Inflammatory macrophage (primary cell): Measurements from ENCODE around the gene CFL2.
"Not testable (repeated sequence)": the region's sequence is repeated elsewhere in the genome, so short reads cannot be mapped to it uniquely, and the experiment has no call there.

Source experiments
- DNase-seq, 2 donors: peaks; one replicate each; pipeline ENCODE4 v3.0.0-alpha.2; 2020 to 2022

The CFL2 gene

DNA sequence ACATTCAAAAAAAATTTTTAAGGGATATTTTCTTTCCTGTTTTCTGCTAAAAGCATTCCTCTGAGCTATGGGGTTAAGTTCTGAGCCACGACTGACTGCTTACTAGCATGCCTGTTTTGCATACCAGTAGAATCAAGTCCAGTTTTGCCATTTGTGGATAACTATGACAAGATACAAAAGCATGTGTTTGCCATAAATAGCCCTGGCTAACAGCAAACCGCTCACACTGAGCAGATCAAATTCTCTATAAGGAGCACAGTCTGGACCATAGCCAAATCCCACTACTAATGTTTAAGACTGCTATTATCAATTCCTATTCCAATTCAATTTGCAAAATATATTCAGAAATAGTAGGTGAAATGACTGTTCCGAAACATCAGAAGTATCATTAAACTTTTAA, 3.2 kb downstream of the CFL2 start:
- DNase-seq: no peak

GRCh38 chr14:34710744-34711143, 3.6 kb downstream of the CFL2 start:
- no peak for DNase-seq

DNA sequence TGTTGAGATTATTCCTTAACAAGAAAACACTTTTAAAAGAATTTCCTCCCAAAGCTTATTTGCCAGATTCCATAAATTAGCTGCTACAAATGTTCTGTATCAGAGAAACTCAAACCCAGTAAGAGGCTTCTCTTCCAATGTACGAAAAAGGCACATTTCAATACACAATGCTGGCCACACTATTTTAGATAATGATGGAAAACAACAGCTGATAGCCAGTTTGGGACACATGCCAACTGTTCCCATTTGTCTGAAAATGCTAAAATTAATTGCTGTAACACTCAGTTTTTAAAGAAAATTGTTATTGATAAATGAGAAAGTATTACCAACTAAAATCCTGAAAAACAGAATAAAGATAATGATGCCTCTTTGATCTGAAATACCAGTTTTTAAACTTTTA, 4.4 kb downstream of the CFL2 start:
- no peak for DNase-seq

GRCh38 chr14:34707722-34708121, 6.7 kb downstream of the CFL2 start:
- no peak for DNase-seq

GRCh38 chr14:34701808-34702207, 12.6 kb downstream of the CFL2 start:
- DNase-seq: no peak

DNA sequence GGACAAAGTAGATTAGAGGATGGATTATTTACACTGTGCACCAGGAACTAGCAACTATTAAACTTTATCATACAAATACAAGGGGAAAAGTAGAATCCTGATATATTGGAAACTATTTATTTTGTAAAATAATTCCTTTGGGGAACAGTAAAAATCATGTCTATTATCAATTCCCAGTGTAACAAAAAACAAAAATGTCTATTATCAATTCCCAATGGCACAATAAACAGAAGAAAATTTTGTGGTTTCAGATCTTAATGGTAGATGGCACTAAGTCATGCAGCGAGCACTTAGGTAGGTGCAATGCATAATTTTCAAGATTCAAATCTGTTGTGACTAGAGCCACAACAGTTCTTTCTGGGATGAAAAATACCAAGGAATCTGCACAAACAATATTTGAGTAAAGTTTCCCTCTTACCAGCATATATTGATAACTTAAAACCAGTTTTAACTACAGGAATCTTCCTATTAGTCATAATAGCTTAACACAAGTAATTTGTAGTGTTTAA, 13.7 kb downstream of the CFL2 start:
- no peak for DNase-seq

DNA sequence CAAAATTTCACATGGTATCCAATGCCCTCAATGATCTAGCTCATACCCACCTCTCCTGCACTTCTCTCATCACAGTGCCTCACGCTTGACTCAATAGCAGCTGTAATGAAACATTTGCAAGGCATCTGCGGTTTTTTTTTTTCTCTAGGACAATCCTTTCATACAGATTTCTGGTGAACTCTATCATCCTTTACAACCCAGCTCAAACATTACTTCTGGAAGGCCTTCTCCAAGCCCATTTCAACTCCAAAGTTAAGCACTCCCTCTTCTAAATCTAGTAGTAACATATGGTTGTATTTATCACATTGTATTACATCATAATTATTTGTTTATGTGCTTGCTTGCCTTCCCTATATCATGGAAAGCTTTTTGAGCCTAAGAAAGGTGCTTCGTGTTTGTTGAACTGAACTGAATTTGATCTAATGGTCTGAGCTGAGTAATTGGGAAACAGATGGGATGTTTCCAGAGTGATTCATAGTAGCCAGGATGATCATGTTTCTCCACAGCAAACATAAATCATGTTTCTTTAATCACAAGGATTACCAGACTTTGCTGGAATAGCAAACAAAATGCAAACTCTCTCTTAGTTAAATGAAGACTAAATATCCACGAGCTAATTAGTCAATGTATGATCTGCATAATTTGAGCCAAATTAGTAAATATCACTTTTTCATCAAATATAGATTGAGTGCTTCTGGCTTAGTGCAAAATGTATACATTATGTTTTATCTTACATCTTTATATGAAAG, 14.3 kb downstream of the CFL2 start:
- no peak for DNase-seq

GRCh38 chr14:34694216-34694615, 20.2 kb downstream of the CFL2 start:
- DNase-seq: not testable (repeated sequence)

DNA sequence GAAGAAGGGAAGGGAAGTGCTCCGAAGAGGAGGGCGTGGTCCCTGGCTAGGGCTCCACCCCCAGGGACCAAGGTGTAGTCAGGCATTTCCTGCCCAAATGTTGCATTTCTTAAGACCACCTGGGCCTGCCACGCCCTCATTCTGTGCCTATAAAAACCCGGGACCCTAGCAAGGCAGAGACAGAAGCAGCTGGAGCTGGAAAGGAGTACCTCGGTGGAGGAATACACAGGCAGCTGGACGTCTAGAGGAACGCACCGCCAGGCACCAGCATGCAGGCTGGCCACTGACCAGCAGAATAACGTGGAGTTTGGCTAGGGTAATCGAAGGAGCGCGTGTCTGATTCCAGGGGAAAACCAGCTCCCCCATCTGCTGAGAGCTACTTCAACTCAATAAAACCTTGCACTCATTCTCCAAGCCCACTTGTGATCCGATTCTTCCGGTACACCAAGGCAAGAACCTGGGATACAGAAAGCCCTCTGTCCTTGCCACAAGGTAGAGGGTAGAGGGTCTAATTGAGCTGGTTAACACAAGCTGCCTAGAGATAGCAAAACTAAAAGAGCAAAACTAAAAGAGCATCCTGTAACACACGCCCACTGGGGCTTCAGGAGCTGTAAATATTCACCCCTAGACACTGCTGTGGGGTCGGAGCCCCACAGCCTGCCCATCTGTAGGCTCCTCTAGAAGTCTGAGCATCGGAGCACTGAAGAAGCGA, 21.0 kb downstream of the CFL2 start:
- peak in 1 of 2 donors; percentile 13 for DNase-seq

GRCh38 chr14:34692898-34693227, 21.5 kb downstream of the CFL2 start:
- DNase-seq: no peak

- DNase-seq: no peak
These were observed 22.0 kb downstream of the CFL2 start for GRCh38 chr14:34692348-34692747.

GRCh38 chr14:34691206-34691605, 23.2 kb downstream of the CFL2 start:
- no peak for DNase-seq

DNA sequence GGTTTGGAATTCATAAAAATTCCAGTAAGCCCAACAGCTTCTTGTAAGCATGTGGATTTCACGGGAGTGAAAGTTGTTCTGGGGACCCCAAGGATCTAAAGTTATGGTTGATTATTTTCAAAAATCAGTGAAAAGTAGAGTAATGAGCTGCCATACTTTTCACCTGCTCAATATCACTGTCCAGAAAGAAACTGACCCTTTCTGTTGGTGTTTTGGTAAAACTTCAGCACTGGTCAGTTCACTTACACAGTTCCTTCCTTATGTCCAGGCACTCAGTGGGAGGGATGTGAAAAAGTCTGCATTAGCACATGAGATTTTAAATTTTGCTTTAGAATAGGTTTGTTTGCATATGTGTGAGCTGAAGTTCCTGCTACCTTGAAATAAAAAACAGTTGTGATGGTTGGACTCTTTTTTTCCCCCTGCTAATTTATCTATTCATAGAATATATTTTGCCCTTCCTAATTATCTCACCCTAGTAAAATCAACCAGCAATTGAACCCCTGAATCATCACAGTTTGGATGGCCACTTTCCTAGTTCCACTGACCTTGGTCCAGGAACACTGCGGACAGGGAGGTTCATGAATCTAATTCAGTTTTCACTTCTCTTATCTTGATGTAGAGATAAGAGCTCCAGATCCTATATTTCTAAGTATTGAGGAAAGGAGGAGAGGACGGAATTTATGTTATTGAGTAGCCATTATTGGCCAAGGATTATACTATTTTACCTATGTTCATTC, 25.8 kb downstream of the CFL2 start:
- no peak for DNase-seq

DNA sequence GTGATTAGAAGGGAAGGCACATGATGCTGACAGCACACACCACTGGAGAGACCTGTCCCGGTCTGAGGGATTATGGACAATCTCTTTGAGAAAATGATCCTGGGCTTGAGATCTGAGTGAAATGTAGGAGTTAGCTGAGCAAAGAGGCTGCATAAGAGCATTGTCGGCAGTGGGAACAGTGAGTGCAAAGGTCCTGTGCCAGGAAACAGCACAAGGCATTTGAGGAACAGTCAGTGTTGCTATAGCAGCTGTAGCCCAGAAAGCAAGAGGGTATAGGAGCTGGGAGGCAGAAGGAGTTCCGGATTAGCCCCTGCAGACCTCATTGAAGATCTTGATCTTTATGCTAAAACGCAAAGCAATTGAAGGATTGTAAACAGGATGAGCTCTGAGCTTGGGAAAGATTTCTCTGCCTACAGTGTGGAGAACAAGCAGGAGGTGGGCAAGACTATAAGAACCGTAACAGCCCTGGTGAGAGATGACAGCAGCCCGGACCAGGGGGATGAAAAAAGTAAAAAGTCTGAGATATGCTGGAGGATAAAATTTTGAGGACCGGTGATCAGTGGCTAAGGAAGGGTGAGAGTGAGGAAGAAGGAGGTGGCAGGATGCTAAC, 28.5 kb downstream of the CFL2 start:
- peak in 1 of 2 donors; percentile 11 for DNase-seq

GRCh38 chr14:34684578-34684977, 29.8 kb downstream of the CFL2 start:
- peak; percentile 46 to 60 for DNase-seq

GRCh38 chr14:34682787-34683321, 31.5 kb downstream of the CFL2 start:
- DNase-seq: peak; percentile 34 to 52

DNA sequence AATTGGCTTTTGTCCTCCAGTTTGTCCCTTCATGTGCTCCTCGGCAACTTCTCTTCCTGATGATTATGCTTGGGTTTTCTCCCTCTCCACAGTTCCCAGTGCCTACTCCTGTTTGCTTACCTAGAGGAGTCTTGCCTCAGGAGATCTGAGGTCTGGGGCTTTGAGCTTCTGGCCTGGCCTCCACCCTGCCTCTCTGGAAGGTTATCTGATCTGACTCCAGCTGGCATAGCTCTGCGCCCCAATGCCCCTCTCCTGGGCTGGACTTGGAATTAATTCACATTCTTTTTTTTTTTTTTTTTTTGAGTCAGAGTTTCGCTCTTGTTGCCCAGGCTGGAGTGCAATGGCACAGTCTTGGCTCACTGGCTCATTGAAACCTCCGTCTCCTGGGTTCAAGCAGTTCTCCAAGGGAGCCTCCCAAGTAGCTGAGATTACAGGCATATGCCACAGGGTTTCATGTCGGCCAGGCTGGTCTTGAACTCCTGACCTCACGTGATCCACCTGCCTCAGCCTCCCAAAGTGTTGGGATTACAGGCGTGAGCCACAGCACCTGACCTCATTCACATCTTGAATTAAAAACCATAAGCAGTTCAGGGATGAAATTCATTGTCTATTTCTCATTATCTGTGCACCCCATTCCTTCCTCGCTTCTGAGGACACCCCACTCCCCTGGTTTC, 33.5 kb downstream of the CFL2 start:
- no peak for DNase-seq

DNA sequence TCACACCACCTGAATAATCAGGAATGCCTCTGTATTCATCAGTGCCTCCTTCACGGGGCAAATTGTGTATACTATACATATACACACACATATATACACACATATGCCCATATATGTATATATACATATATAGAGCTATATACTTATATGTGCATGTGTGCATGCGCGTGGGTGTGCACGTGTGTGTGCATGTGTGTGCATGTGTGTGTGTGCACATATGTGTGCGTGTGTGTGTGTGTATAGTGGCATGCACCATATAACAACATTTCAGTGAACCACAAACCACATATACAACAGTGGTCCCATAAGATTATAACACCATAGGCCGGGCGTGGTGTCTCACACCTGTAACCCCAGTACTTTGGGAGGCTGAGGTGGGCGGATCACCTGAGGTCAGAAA, 35.7 kb downstream of the CFL2 start:
- no peak for DNase-seq

DNA sequence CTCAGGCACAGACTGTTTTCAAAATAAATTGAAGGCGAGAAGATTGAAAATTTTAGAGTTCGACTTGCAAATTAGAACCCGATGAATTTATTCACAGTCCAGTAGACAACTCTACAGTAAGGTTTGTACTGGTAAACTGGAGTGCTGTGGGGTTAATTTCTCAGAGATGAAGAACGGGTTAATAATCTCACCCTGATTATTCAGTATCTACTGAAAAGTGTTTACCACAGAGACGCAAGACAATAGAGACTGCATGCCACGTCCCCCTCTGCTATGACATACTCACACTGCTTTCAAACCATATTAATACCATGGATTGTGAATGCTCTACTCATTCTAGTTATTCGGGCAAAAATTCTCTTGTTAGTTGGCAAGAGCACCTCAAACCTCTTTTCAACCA, 36.1 kb downstream of the CFL2 start:
- DNase-seq: no peak

GRCh38 chr14:34676516-34677211, 37.7 kb downstream of the CFL2 start:
- DNase-seq: no peak

- no peak for DNase-seq
These were observed 40.7 kb downstream of the CFL2 start for GRCh38 chr14:34673702-34674101.

DNA sequence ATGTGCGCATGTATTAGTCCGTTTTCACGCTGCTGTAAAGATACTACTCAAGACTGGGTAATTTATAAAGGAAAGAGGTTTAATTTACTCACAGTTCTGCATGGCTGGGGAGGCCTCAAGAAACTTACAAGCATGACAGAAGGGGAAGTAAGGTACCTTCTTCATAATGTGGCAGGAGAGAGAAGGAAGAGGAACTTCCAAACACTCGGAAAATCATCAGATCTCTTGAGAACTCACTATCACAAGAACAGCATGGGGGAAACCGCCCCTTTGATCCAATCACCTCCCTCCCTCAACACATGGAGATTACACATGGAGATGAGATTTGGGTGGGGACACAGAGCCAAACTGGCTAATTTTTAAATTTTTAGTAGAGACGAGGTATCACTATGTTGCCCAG, 42.7 kb downstream of the CFL2 start:
- peak; percentile 7 to 48 for DNase-seq
